8988T (cell line): ENCODE results near the gene CAMK1D.

Experiments
- DNase-seq: peaks from one replicate; pipeline ENCODE4 v3.0.0; 2011

CAMK1D gene

GRCh38 chr10:12566161-12567115 is 217.1 kb downstream of the CAMK1D start:
- no peak for DNase-seq

GRCh38 chr10:12568391-12569009 is 219.2 kb downstream of the CAMK1D start:
- DNase-seq, result no peak

- no peak for DNase-seq
Observed at GRCh38 chr10:12572281-12572680, 222.9 kb downstream of the CAMK1D start.

- no peak for DNase-seq
Observed at GRCh38 chr10:12577610-12578009, 228.3 kb downstream of the CAMK1D start.

- DNase-seq, result no peak
Observed at GRCh38 chr10:12579954-12580858, 230.9 kb downstream of the CAMK1D start.

- DNase-seq, result no peak
Observed at GRCh38 chr10:12583891-12584595, 234.7 kb downstream of the CAMK1D start.

GRCh38 chr10:12586741-12587140 is 237.4 kb downstream of the CAMK1D start:
- DNase-seq, result no peak

- no peak for DNase-seq
Observed at GRCh38 chr10:12587451-12587888, 238.1 kb downstream of the CAMK1D start.

- DNase-seq, result no peak
Observed at GRCh38 chr10:12588091-12588860, 238.9 kb downstream of the CAMK1D start.

GRCh38 chr10:12589291-12589690 is 239.9 kb downstream of the CAMK1D start:
- no peak for DNase-seq

GRCh38 chr10:12589791-12590190 is 240.4 kb downstream of the CAMK1D start:
- no peak for DNase-seq

GRCh38 chr10:12590675-12591659 is 241.6 kb downstream of the CAMK1D start:
- no peak for DNase-seq

- DNase-seq, result no peak
Observed at GRCh38 chr10:12592967-12593366, 243.6 kb downstream of the CAMK1D start.

GRCh38 chr10:12594448-12594944 is 245.1 kb downstream of the CAMK1D start:
- DNase-seq, result no peak

GRCh38 chr10:12595936-12596576 is 246.7 kb downstream of the CAMK1D start:
- DNase-seq, result no peak

- no peak for DNase-seq
Observed at GRCh38 chr10:12597176-12597575, 247.8 kb downstream of the CAMK1D start.

GRCh38 chr10:12597788-12598765 is 248.7 kb downstream of the CAMK1D start:
- no peak for DNase-seq

GRCh38 chr10:12600652-12601051 is 251.3 kb downstream of the CAMK1D start:
- no peak for DNase-seq
